Measurements from ENCODE around the gene ANXA6.

DNA sequence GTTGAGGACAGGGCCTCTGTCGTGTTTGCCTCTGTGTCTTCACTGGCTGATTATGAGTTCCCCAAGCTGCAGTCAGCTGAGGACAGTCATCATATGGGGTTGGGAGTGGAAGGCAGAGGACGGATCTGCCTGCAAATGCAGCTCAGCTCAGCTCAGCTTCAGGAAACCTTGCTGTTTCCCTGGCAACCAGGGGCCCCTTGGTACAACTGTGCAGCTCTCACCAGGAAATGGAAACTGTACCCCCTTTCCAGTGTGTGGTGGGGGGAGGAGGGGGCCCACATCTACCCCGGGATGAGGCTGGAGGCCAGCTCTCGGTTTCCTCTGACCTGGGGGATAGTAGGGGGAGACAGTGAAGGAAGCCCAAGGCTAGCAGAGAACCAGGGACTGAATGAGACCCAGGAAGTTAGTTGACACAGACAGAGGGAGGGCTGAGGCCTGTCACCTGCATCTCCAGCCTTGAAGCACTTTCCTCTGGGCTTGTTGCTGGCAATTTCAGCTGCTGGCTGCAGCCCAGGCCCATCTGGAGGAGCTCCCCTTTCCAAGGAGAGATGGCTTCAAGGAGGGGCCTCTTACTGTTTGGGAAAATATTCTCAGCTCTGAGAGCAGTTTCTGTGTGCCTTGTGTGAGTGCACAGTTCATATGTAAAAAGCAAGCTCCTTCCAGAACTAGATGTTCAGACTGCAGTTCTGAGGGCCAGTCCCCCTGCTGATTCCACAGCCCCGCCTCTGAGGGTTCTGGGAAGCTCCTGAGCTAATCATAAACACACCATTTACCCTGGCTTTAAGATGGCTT, 6.9 kb downstream of the ANXA6 start:
- TF ChIP-seq, protein P1, sequence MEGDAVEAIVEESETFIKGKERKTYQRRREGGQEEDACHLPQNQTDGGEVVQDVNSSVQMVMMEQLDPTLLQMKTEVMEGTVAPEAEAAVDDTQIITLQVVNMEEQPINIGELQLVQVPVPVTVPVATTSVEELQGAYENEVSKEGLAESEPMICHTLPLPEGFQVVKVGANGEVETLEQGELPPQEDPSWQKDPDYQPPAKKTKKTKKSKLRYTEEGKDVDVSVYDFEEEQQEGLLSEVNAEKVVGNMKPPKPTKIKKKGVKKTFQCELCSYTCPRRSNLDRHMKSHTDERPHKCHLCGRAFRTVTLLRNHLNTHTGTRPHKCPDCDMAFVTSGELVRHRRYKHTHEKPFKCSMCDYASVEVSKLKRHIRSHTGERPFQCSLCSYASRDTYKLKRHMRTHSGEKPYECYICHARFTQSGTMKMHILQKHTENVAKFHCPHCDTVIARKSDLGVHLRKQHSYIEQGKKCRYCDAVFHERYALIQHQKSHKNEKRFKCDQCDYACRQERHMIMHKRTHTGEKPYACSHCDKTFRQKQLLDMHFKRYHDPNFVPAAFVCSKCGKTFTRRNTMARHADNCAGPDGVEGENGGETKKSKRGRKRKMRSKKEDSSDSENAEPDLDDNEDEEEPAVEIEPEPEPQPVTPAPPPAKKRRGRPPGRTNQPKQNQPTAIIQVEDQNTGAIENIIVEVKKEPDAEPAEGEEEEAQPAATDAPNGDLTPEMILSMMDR (IDR thresholded peaks at IDR 0.05; ENCODE audit: poor library complexity) = no peak
- TF ChIP-seq EZH2 (IDR thresholded peaks at IDR 0.05; ENCODE audit: borderline replicate concordance) = no peak
